Heart left ventricle (tissue), 13 donors: ENCODE measurements around the gene KCNMB2.

Source experiments
- CTCF ChIP-seq, 12 donors: fragments of 200-600 bp; sonication (generic) in 4 of 12; IDR thresholded peaks; one replicate each; pipeline versions ENCODE4 v1.5.0 to v1.8.0; 2018 to 2022; ENCODE audit warnings: antibody characterized with exemption in 12 of 12, mild to moderate bottlenecking in 5 of 12
- POLR2A ChIP-seq, 2 donors: fragments of 450-650 bp; IDR thresholded peaks; one replicate each; pipeline ENCODE4 v1.6.1; 2017; ENCODE audit warnings: antibody characterized with exemption in 2 of 2, mild to moderate bottlenecking in 2 of 2, moderate library complexity in 2 of 2
- donor health status: ischemic (EF 13 %, LVEDD 7.1; RV severe dilation, severe dysfunction).
- donor health status: DM: no; HTN: yes; CAD: no.
- donor health status: DM: no; HTN: no; CAD: no.
- donor health status: ischemic (EF 25% LVEDD 6.9; RV normal size, moderate dysfunction).
- donor health status: ischemic (EF 25% LVEDD 5.7; RV mildly dilated, moderate dysfunction).
- donor health status: ischemic (EF 35%, LVEDD 5.7; RV mildly dilated, moderate dysfunction).
- donor health status: nonischemic (EF 11% LVEDD 7.7; RV severe dilation, severe dysfunction).
- donor health status: DM: yes; HTN: yes; CAD: no.
- donor health status: PGD.
- donor health status: ischemic (EF 29% LVEDD 5.4; RV normal size, mild dysfunction).
- donor health status: nonischemic (EF 23%, LVEDD 6.1; RV moderate dilation, normal function).

- TF ChIP-seq CTCF (IDR thresholded peaks at IDR 0.05) (no peak), POLR2A (IDR thresholded peaks at IDR 0.05) (no peak)
Measured at GRCh38 chr3:178810181-178810580, 273.9 kb downstream of the KCNMB2 start.
